BJ (cell line): ENCODE measurements around the gene ST3GAL6. TPM values are rescaled to one million over a fixed set of nuclear protein-coding genes. Genes with fewer than 3 reads are reported as not detected.

Experiments used
- CTCF ChIA-PET: fragments of 350-600 bp; formaldehyde crosslinking; extraction: SDS; loops from one replicate; lab custom pipeline; 2021; ENCODE audit warnings: antibody characterized with exemption, inconsistent platforms; lab: Yijun Ruan, JAX
- POLR2A ChIA-PET: fragments of 300-600 bp; sonication (Branson Sonifier 250); formaldehyde crosslinking; extraction: SDS; loops from one replicate; lab custom pipeline; 2021; ENCODE audit warnings: antibody characterized with exemption; lab: Charles Lee
- DNase-seq: peaks from one replicate; pipeline ENCODE4 v3.0.0-alpha.2; 2011; ENCODE audit warnings: low read depth
- H3K27me3 ChIP-seq: 2 replicates; pipeline ENCODE4 v1.6.0; 2011; ENCODE audit warnings: low read length; ENCODE audit not compliant: control insufficient read depth, insufficient read depth
- H3K36me3 ChIP-seq: 2 replicates; pipeline ENCODE4 v1.5.1; 2011; ENCODE audit warnings: low read length; ENCODE audit not compliant: control insufficient read depth, insufficient read depth
- H3K4me3 ChIP-seq: 2 replicates; pipeline ENCODE4 v1.5.1; 2011; ENCODE audit warnings: low read depth, mild to moderate bottlenecking, control low read depth, low read length
- polyA minus RNA-seq: library from RNA; depleted of rRNA, polyadenylated mRNA; stranded (reverse); fragments of >200 nt; gene quantifications from 2 replicates; pipeline ENCODE4 v1.2.3, GENCODE V29; 2011; rRNA and poly(A)+ RNA removed
- polyA plus RNA-seq: library from polyadenylated mRNA; depleted of rRNA; stranded (reverse); fragments of >200 nt; gene quantifications from 2 replicates; pipeline ENCODE4 v1.2.3, GENCODE V29; 2011; rRNA removed
- TF ChIP-seq, protein P1 (sequence below): IDR thresholded peaks from 2 replicates; pipeline ENCODE4 v1.5.1; 2011; ENCODE audit warnings: low read depth, mild to moderate bottlenecking, control low read depth, inconsistent platforms, low read length, moderate library complexity; ENCODE audit not compliant: insufficient read depth

The ST3GAL6 gene, protein sequence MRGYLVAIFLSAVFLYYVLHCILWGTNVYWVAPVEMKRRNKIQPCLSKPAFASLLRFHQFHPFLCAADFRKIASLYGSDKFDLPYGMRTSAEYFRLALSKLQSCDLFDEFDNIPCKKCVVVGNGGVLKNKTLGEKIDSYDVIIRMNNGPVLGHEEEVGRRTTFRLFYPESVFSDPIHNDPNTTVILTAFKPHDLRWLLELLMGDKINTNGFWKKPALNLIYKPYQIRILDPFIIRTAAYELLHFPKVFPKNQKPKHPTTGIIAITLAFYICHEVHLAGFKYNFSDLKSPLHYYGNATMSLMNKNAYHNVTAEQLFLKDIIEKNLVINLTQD
- polyA plus RNA-seq (0.06 TPM in 1 of 2 replicates, not detected in the other), polyA minus RNA-seq (not detected in 2 replicates)

DNA sequence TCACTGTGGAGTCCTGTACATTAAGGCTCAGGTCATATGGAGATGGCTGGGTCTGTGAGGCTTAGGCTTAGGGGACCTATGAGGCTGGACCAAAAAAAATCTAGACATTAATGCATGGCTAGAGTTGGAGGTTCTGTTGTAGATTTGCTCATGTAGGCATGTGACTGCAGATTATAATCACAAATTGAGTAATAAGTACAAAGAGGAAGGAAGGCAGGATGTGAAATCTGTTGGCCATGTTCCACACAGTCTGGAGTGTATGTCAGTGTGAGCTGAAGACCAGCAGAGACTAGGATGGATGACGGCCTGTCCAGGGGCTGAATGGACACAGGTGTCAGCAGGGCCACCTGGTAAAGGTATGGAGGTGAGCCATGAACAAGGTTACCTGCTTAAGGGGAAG, at the start of gene ST3GAL6:
Gene ST3GAL6 (plus strand): TSS at position 265 of the 400 bp plus-strand sequence. CDS start 5,101 bp downstream, outside the sequence.
- H3K36me3 ChIP-seq: no peaks in the 10 kb centered on the region
- CTCF ChIA-PET: no interaction called here
- TF ChIP-seq, protein P1, sequence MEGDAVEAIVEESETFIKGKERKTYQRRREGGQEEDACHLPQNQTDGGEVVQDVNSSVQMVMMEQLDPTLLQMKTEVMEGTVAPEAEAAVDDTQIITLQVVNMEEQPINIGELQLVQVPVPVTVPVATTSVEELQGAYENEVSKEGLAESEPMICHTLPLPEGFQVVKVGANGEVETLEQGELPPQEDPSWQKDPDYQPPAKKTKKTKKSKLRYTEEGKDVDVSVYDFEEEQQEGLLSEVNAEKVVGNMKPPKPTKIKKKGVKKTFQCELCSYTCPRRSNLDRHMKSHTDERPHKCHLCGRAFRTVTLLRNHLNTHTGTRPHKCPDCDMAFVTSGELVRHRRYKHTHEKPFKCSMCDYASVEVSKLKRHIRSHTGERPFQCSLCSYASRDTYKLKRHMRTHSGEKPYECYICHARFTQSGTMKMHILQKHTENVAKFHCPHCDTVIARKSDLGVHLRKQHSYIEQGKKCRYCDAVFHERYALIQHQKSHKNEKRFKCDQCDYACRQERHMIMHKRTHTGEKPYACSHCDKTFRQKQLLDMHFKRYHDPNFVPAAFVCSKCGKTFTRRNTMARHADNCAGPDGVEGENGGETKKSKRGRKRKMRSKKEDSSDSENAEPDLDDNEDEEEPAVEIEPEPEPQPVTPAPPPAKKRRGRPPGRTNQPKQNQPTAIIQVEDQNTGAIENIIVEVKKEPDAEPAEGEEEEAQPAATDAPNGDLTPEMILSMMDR: no peak
- DNase-seq: no peak
- H3K4me3 ChIP-seq: no peak within 1 kb of the TSS
- POLR2A ChIA-PET: no interaction called here
- peaks cover 8% of the 10 kb centered on the region for H3K27me3 ChIP-seq

DNA sequence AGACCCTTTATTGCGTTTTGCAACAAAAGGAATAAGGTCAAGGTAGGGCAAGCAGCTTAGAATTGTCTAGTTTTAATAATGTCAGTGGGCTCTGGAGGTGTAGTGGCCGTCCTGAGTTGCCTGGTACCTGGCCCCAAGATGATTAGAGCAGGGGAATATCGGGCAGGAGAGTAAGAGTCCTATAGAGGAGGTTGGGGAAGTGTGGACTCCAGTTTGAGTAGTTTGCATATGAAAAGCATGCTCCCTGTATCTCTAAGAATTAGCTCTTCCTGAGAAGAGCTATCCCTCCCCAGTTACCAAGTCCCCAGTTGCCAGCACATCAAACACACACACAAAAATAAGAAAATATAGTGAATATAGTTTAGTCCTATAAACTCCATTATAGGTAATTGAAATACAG, 49.2 kb upstream of the ST3GAL6 start:
- H3K27me3 ChIP-seq: no peaks in the 10 kb centered on the region; the same call in 1 of the 2 replicates
- ChIA-PET CTCF (no interaction called here), POLR2A (no interaction called here)
- TF ChIP-seq, protein P1: no peak
- H3K36me3 ChIP-seq: no peaks in the 10 kb centered on the region
- H3K4me3 ChIP-seq: no peak overlapping the region
- no peak for DNase-seq

DNA sequence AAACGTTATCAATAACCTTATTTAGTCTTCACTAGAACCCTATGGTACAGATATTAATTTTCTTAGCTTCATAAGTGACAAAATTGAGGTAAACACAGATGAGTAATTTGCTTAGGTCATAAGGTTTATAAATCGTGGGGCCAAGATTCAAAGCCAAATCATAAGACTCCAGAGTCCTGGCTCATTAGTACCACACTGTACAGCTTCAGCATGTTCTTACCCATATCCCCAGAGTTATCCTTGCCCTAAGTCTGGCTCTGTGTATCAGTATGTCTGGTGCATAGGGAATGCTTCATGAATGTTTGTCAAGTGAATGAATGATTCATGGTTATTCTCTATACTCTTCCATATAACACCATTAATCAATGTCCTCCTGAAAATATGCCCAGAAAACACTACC, 45.6 kb upstream of the ST3GAL6 start:
- Histone ChIP-seq H3K4me3 (no peak overlapping the region), H3K36me3 (no peaks in the 10 kb centered on the region), H3K27me3 (no peaks in the 10 kb centered on the region)
- ChIA-PET POLR2A (no interaction called here), CTCF (no interaction called here)
- no peak for DNase-seq
- TF ChIP-seq, protein P1: no peak

DNA sequence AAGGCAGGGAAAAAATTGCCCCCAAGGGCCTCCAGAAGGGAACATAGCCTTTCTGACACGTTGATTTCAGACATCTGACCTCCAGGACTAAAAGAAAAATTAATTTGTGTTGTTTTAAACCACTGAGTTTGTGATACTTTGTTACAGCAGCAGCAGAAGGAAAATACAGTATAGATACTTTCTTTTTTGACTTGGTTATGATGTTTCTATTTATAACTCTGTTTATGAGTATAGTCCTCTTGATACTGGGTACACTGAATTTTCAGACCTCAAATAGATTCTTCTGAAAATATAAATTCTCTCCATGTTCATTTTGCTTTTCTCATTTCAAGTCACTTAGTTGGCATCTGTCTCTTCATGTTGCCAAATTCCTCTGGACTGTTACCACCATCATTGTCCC, 44.4 kb upstream of the ST3GAL6 start:
- TF ChIP-seq, protein P1: no peak
- ChIA-PET POLR2A (no interaction called here), CTCF (no interaction called here)

DNA sequence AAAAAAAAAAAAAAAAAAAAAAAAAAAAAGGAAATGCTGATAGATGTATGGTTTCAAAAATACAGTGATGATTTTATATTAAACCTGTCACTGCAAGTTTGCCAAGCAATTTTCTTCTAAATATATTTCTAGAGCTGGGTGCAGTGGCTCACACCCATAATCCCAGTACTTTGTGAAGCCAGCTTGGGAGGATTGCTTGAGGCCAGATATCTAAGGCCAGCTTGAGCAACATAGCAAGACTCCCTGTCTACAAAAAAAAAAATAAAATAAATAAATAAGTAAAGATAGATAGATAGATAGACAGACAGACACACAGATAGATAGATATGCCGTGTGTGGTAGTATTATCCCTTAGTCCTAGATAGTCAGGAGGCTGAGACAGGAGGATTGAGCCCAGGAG, 41.4 kb upstream of the ST3GAL6 start:
- Histone ChIP-seq H3K27me3 (no peaks in the 10 kb centered on the region), H3K36me3 (no peaks in the 10 kb centered on the region), H3K4me3 (no peak overlapping the region)
- POLR2A ChIA-PET: no interaction called here
- no peak for DNase-seq
- TF ChIP-seq, protein P1: no peak
- CTCF ChIA-PET: no interaction called here

More for the DNA sequence above, 44.4 kb upstream of the ST3GAL6 start:
- Histone ChIP-seq H3K27me3 (no peaks in the 10 kb centered on the region), H3K36me3 (no peaks in the 10 kb centered on the region), H3K4me3 (no peak overlapping the region)
- no peak for DNase-seq
